GM21723 (cell line): ENCODE data around the gene TMEM14A.
A peak's percentile ranks its signal among the peaks of the same experiment; 100 is the strongest.
"Not testable (repeated sequence)": the region's sequence is repeated elsewhere in the genome, so short reads cannot be mapped to it uniquely, and the experiment has no call there.

ENCODE experiments used
- ATAC-seq: cut with Tn5 transposase; IDR thresholded peaks from one replicate; pipeline ENCODE4 v1.9.1; 2021; ENCODE audit warnings: mild to moderate bottlenecking, moderate library complexity; ENCODE audit not compliant: unreplicated experiment

The TMEM14A gene

GRCh38 chr6:52655941-52656340 is 15.0 kb upstream of the TMEM14A start:
- not testable (repeated sequence) for ATAC-seq

GRCh38 chr6:52657870-52658269 is 13.0 kb upstream of the TMEM14A start:
- no peak for ATAC-seq

- ATAC-seq = no peak
These were observed 9.4 kb upstream of the TMEM14A start for GRCh38 chr6:52661551-52661950.

GRCh38 chr6:52662031-52662430 is 8.9 kb upstream of the TMEM14A start:
- no peak for ATAC-seq

- peak; percentile 59 for ATAC-seq
These were observed 7.6 kb upstream of the TMEM14A start for GRCh38 chr6:52663120-52663935.

- no peak for ATAC-seq
These were observed 7.1 kb upstream of the TMEM14A start for GRCh38 chr6:52663936-52664185.

GRCh38 chr6:52664186-52664990 is 6.5 kb upstream of the TMEM14A start:
- peak; percentile 90 for ATAC-seq

GRCh38 chr6:52664991-52665686 is 5.8 kb upstream of the TMEM14A start:
- ATAC-seq = no peak

- ATAC-seq = no peak
These were observed 4.8 kb upstream of the TMEM14A start for GRCh38 chr6:52666071-52666470.

GRCh38 chr6:52666523-52666922 is 4.4 kb upstream of the TMEM14A start:
- ATAC-seq = no peak

DNA sequence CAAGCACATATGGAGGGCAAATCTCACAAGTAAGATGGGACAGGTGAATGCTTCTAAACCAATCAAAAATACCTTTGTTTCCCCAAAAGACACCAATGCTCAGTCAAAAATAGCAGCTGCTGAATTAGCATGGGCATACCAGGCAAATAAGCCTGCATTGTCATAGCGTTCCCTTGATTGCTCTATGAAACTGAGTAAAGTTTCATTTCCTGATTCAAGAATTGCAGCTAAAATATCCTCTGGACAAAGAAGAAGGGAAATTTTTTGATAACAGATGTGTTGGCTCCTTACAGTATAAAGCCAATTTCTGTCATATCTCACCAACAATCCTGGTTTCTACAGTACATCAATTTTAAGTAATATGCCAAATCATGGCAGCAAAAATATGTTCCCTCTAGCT is 3.3 kb upstream of the TMEM14A start:
- ATAC-seq = no peak

DNA sequence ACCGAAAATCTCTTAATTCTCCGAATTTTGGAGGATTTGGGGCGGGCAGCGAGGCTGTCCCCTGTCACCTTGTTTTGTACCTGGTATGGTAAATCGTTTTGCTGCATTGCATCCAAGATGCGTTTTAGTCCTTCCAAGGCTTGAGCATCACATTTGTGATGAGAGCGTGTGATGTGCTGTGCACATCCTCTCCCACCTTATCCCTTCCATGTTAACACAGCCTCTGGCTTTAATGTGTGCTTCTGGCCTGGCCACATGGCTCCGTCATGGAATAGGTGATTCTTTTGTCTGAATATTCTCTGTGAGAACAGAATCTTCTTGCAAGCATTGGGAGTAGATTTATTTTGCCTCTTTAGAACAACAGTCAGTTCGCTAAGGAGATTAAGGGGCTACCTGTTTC is 763 bp downstream of the TMEM14A start:
- ATAC-seq = no peak

DNA sequence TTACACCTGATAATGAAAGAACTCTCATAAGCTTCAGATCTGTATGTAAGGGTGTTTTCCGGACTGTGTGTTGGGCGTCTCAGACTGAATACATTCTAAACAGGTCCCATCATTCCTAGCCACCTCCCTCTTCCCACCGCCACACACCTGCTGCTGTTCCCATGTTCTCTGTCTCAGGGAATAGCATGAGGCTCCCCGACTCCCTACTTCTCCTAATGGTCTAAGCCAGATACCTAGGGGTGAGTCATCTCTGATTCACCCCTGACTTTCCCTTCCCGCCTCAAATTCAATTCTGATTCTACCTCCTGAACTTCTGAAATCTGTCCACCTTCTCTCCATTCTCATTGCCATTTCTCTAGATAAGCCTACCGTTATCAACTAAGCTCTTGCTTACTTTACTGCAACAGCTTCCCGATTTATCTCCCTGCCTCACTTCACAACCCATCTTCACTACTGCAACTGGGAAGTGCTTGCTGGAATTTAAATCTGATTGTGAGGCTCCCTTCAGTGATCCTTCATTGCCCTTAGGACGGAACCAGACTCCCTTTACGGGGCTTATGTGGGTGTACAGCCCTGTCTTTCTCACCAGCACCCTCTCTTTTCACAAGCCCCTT is 1.6 kb downstream of the TMEM14A start:
- ATAC-seq = no peak

DNA sequence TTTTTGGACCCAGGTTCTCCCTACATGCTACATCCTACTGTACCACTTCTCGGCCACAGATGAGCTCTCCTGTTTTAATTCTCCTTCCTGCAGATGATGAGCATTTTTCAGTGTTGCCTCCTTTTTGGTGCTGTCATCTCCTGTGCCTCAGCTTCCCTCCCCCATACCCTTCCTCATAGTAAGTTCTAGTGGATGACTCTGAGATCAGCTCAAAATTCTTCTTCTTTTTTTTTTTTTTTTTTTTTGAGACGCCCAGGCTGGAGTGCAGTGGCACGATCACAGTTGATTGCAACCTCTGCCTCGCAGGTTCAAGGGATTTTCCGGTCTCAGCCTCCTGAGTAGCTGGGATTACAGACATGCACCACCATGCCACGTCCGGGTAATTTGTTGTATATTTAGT is 3.8 kb downstream of the TMEM14A start:
- ATAC-seq = no peak

- no peak for ATAC-seq
These were observed 4.5 kb downstream of the TMEM14A start for GRCh38 chr6:52675372-52675771.

DNA sequence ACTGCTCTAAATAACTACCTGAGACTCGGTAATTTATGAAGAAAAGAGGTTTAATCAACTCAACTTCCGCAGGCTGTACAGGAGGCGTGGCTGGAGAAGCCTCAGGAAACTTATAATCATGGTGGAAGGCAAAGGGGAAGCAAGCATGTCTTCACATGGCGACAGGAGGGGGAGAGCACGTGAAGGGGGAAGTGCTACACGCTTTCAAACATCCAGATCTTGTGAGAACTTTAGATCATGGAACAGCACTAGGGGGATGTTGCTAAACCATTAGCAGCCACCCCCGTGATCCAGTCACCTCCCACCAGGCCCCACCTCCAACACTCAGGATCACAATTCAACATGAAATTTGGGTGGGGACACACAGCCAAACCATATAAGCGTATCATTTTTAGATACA is 5.7 kb downstream of the TMEM14A start:
- not testable (repeated sequence) for ATAC-seq

- ATAC-seq = no peak
These were observed 10.5 kb downstream of the TMEM14A start for GRCh38 chr6:52681416-52681815.

DNA sequence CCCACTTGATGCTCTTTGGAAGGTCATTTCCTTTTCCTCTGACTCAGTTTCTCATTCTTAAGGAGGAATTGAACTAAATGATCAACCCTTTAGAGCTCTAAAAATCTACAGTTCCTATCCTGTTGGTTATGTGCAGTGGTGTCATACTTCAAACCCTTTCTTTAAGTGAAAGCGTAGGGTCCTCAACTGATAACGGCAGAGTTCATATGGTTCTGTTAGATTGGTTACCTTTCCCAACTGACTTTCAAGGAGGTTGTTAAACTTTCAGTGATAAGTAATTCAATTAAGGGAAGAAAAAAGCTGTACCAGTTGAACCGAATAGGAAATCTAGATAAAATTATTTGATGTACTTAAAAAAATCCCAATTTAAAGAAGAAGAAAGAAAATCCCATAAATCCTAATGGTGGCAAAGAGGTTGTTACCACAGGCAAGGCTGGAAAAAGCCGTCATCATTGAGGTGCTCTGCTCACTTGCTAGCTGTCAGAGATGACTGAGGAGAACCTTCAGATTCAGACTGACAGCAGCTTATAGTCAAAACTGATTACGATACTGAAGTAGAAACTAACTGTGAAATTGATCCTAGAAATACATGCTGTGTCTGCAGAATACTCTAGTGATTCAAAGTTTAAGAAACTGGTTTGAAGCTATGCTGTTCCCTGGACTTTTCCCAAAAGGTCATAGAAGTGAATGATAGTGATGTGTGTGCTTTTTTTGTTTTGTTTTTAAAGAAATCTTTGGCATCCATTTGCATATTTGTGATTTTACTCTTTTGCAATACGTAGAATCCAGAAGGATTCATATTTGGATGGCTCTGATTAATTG is 16.2 kb downstream of the TMEM14A start:
- no peak for ATAC-seq

- no peak for ATAC-seq
These were observed 18.9 kb downstream of the TMEM14A start for GRCh38 chr6:52689857-52690256.

DNA sequence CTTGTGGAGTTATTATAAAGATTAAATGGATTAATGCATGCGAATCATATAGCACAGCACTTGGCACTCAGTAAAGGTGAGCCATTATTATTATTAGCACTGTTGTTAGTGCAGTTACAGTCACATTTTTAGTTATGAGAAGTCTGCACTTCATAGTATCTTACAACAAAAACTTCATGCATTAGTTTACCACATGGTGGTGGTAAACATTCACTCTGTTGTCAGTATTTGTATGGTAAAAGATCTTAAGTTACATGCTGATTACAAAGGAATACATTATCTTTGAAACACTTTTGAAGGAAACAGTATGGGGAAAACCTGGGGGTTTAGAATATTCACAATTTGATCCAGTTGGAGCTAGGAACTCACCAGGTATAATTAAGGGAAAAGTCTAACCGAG is 20.8 kb downstream of the TMEM14A start:
- ATAC-seq = no peak

- ATAC-seq = no peak
These were observed 22.9 kb downstream of the TMEM14A start for GRCh38 chr6:52693773-52694172.
